Prostate gland (tissue), 2 donors: ENCODE results near the gene OPTC. TPM values are rescaled to one million over a fixed set of nuclear protein-coding genes. Genes with fewer than 3 reads are reported as not detected.

Experiments used
- DNase-seq: peaks from one replicate; pipeline ENCODE4 v3.0.0-alpha.2; 2019; ENCODE audit warnings: low spot score
- H3K27ac ChIP-seq, 2 donors: fragments of 200-600 bp; sonication (generic); 2 replicates each; pipeline ENCODE4 v1.5.1; 2017 to 2019
- H3K27me3 ChIP-seq: fragments of 200-600 bp; sonication (generic); replicated peaks from 2 replicates; pipeline ENCODE4 v1.5.1; 2019; ENCODE audit not compliant: insufficient read depth
- H3K36me3 ChIP-seq, 2 donors: fragments of 200-600 bp; sonication (generic); 1 replicate in 1 of 2; 2 replicates in 1 of 2; pipeline versions ENCODE4 v1.5.1 to v1.8.1; 2017 to 2019
- H3K4me1 ChIP-seq: fragments of 200-600 bp; sonication (generic); replicated peaks from 2 replicates; pipeline ENCODE4 v1.5.1; 2019
- H3K4me3 ChIP-seq, 2 donors: fragments of 200-600 bp; sonication (generic); 2 replicates each; pipeline ENCODE4 v1.5.1; 2017 to 2019
- H3K9me3 ChIP-seq: fragments of 200-600 bp; sonication (generic); 2 replicates; pipeline ENCODE4 v1.5.1; 2017
- CTCF ChIP-seq, 4 experiments: fragments of 200-600 bp in 2 of 4; fragments of 450-650 bp in 2 of 4; sonication (generic) in 2 of 4; IDR thresholded peaks; 1 replicate in 3 of 4; 2 replicates in 1 of 4; pipeline ENCODE4 v1.5.1; 2016 to 2019; ENCODE audit warnings: antibody characterized with exemption in 4 of 4, mild to moderate bottlenecking in 2 of 4, moderate library complexity in 2 of 4
- POLR2A ChIP-seq: fragments of 450-650 bp; IDR thresholded peaks from one replicate; pipeline ENCODE4 v1.6.1; 2016; ENCODE audit warnings: antibody characterized with exemption, mild to moderate bottlenecking
- POLR2AphosphoS5 ChIP-seq: sonication (generic); formaldehyde crosslinking; IDR thresholded peaks from one replicate; pipeline ENCODE4 v1.6.1; 2017; ENCODE audit warnings: antibody characterized with exemption
- WGBS: methylation state at CpG from one replicate; pipeline ENCODE4 v1.1.5; 2018; 5-methylcytosine and 5-hydroxymethylcytosine counted together
- intact Hi-C: fragments of 100-400 bp; cut with DNase I; formaldehyde crosslinking; loops from one replicate; pipeline ENCODE4 v1.14.2; 2022
- total RNA-seq, 2 donors: library from RNA; depleted of rRNA; stranded (reverse); fragments of >200 nt; gene quantifications; one replicate each; pipeline ENCODE4 v1.1.0, GENCODE V29; 2016

The OPTC gene
- total RNA-seq, 2 donors from 2014 or later: not detected

DNA sequence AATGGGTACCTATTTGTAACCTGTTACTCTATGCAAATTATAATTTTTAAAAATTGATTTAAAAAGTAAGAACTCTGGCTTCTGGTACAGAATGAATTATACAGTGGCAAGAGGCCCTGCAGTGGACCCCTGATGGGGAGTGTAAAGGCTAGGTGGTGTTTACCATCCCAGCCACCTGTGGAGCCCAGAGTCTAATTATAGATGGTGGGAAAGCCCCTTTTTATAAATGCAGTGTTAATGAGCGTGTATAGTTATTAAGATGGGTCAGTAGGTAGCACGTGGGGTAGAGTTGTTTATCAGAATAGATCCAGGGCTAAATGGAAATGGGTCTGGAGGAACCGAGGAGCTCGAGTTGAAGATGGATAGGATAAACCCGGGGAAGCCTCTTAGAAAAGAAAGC, 32.2 kb upstream of the OPTC start:
- TF ChIP-seq CTCF (IDR thresholded peaks at IDR 0.05): no peak
- no peak for TF ChIP-seq POLR2A
- TF ChIP-seq POLR2AphosphoS5: no peak
- intact Hi-C loops: no loop called here
- peaks cover 6% of the 10 kb centered on the region for H3K4me1 ChIP-seq
- no peak for DNase-seq
- H3K9me3 ChIP-seq: no peaks in the 10 kb centered on the region
- no peaks in the 10 kb centered on the region for H3K27me3 ChIP-seq
- no peak overlapping the region for H3K4me3 ChIP-seq
- no peak overlapping the region for H3K27ac ChIP-seq
- H3K36me3 ChIP-seq: no peaks in the 10 kb centered on the region
- WGBS: 60% methylated on average over 5 of the region's 5 CpGs

- H3K4me1 ChIP-seq: peaks cover 6% of the 10 kb centered on the region
- 92% methylated on average over 1 of the region's 1 CpG for WGBS
- H3K27ac ChIP-seq: no peak overlapping the region
Measured at GRCh38 chr1:203462143-203462542, 31.8 kb upstream of the OPTC start.

DNA sequence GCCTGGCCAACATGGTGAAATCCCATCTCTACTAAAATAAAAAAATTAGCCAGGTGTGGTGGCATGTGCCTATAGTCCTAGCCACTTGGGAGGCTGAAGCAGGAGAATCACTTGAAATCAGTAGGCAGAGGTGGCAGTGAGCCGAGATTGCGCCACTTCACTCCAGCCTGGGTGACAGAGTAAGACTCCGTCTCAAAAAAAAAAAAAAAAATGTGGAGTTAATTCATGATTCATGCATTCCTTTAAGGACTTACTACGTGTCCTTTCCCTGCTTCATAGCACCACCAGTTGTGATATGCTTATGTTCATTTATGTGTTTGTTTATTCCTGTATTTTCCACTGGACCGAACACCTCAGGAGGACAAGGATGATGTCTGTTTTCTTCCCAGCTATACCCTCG, 31.1 kb upstream of the OPTC start:
- WGBS: 80% methylated on average over 6 of the region's 6 CpGs
- TF ChIP-seq POLR2A (no peak), CTCF (IDR thresholded peaks at IDR 0.05) (no peak), POLR2AphosphoS5 (no peak)
- H3K27ac ChIP-seq: peak overlapping the region in 1 of 2 donors; percentile 78
- no peaks in the 10 kb centered on the region for H3K36me3 ChIP-seq
- intact Hi-C loops: no loop called here
- H3K4me1 ChIP-seq: peaks cover 6% of the 10 kb centered on the region
- no peaks in the 10 kb centered on the region for H3K27me3 ChIP-seq
- no peaks in the 10 kb centered on the region for H3K9me3 ChIP-seq
- no peak for DNase-seq
- no peak overlapping the region for H3K4me3 ChIP-seq

More at GRCh38 chr1:203462143-203462542, 31.8 kb upstream of the OPTC start:
- DNase-seq: no peak
- no peaks in the 10 kb centered on the region for H3K9me3 ChIP-seq
- no peak overlapping the region for H3K4me3 ChIP-seq
- no peaks in the 10 kb centered on the region for H3K36me3 ChIP-seq
- H3K27me3 ChIP-seq: no peaks in the 10 kb centered on the region
- TF ChIP-seq POLR2AphosphoS5 (no peak), POLR2A (no peak), CTCF (IDR thresholded peaks at IDR 0.05) (no peak)
- intact Hi-C loops: no loop called here

GRCh38 chr1:203463469-203464062, 30.4 kb upstream of the OPTC start:
- Histone ChIP-seq H3K27me3 (no peaks in the 10 kb centered on the region), H3K4me1 (peaks cover 6% of the 10 kb centered on the region), H3K4me3 (no peak overlapping the region), H3K36me3 (no peaks in the 10 kb centered on the region), H3K9me3 (no peaks in the 10 kb centered on the region), H3K27ac (peak overlapping the region; percentile 78 to 85)
- no peak for TF ChIP-seq POLR2AphosphoS5
- TF ChIP-seq POLR2A: no peak
- TF ChIP-seq CTCF (IDR thresholded peaks at IDR 0.05): peak in 1 of 4 experiments; percentile 41
- WGBS: 65% methylated on average over 7 of the region's 7 CpGs
- no peak for DNase-seq
- intact Hi-C loops: loop anchor here (2.0 kb wide), 2 partner anchors 17 to 93 kb away; no protein-coding TSS in a partner anchor

- Histone ChIP-seq H3K4me1 (peaks cover 6% of the 10 kb centered on the region), H3K27ac (peak overlapping the region; percentile 78 to 85), H3K27me3 (no peaks in the 10 kb centered on the region), H3K9me3 (no peaks in the 10 kb centered on the region), H3K36me3 (no peaks in the 10 kb centered on the region), H3K4me3 (no peak overlapping the region)
- DNase-seq: no peak
- 60% methylated on average over 5 of the region's 5 CpGs for WGBS
- TF ChIP-seq CTCF (IDR thresholded peaks at IDR 0.05) (no peak), POLR2AphosphoS5 (no peak), POLR2A (no peak)
- intact Hi-C loops: loop anchor here (2.0 kb wide), 2 partner anchors 17 to 93 kb away; no protein-coding TSS in a partner anchor
Measured at GRCh38 chr1:203464226-203464625, 29.7 kb upstream of the OPTC start.
